ENCODE data around the gene MAN2B1. TPM values are rescaled to one million over a fixed set of nuclear protein-coding genes. Genes with fewer than 3 reads are reported as not detected.

Gene MAN2B1
- total and polyA plus RNA-seq, 2 of the 13 experiments (the other 11 are each of a cell fraction or from before 2014, with no cell fraction given): 23.6 to 23.8 TPM

- TF ChIP-seq AGO1 (IDR thresholded peaks at IDR 0.05; ENCODE audit: low read depth, low read length, poor library complexity, severe bottlenecking) (peak; percentile 15), ATF7 (IDR thresholded peaks at IDR 0.05) (no peak), ATF7 (CRISPR knock-in tag; IDR thresholded peaks at IDR 0.05) (0 out of 2 replicates have a peak, but pooled peaks have one; percentile 7), ZNF451 (CRISPR knock-in tag; IDR thresholded peaks at IDR 0.05) (0 out of 2 replicates have a peak, but pooled peaks have one; percentile 53), NRL (CRISPR knock-in tag; IDR thresholded peaks at IDR 0.05; ENCODE audit: borderline replicate concordance) (peak; percentile 31; the same call in 1 of the 2 replicates), MAFK (conservative IDR thresholded peaks at IDR 0.05 in 1 of 2, IDR thresholded peaks at IDR 0.05 in 1 of 2; ENCODE audit: low read length in 2 of 2) (no peak), PRMT3 (CRISPR knock-in tag; IDR thresholded peaks at IDR 0.05; ENCODE audit: borderline replicate concordance, low read depth) (0 out of 2 replicates have a peak, but pooled peaks have one; percentile 19), AGO2 (optimal IDR thresholded peaks at IDR 0.05; ENCODE audit: low read depth, low read length) (peak; percentile 91), ZBTB33 (CRISPR knock-in tag; IDR thresholded peaks at IDR 0.05) (peak; percentile 68; the same call in 1 of the 2 replicates), ARHGAP35 (CRISPR knock-in tag; IDR thresholded peaks at IDR 0.05; ENCODE audit: borderline replicate concordance) (no peak), ESRRA (CRISPR knock-in tag; IDR thresholded peaks at IDR 0.05; ENCODE audit: low read depth) (0 out of 2 replicates have a peak, but pooled peaks have one; percentile 14), RBFOX2 (IDR thresholded peaks at IDR 0.05; ENCODE audit: low read depth, low read length) (0 out of 2 replicates have a peak, but pooled peaks have one; percentile 17), ZNF225 (CRISPR knock-in tag; IDR thresholded peaks at IDR 0.05) (no peak)
- TF ChIP-seq, protein P1, sequence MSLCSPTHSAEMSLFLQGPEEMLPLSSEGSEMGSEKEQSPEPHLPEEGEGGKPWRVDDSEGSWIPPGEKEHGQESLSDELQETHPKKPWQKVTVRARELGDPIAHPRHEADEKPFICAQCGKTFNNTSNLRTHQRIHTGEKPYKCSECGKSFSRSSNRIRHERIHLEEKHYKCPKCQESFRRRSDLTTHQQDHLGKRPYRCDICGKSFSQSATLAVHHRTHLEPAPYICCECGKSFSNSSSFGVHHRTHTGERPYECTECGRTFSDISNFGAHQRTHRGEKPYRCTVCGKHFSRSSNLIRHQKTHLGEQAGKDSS (CRISPR knock-in tag; IDR thresholded peaks at IDR 0.05; ENCODE audit: borderline replicate concordance, low read depth): no peak
- TF ChIP-seq, protein P2, sequence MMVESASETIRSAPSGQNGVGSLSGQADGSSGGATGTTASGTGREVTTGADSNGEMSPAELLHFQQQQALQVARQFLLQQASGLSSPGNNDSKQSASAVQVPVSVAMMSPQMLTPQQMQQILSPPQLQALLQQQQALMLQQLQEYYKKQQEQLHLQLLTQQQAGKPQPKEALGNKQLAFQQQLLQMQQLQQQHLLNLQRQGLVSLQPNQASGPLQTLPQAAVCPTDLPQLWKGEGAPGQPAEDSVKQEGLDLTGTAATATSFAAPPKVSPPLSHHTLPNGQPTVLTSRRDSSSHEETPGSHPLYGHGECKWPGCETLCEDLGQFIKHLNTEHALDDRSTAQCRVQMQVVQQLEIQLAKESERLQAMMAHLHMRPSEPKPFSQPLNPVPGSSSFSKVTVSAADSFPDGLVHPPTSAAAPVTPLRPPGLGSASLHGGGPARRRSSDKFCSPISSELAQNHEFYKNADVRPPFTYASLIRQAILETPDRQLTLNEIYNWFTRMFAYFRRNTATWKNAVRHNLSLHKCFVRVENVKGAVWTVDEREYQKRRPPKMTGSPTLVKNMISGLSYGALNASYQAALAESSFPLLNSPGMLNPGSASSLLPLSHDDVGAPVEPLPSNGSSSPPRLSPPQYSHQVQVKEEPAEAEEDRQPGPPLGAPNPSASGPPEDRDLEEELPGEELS (CRISPR knock-in tag; IDR thresholded peaks at IDR 0.05): no peak
Observed at GRCh38 chr19:12670159-12670928, 3.8 kb upstream of the MAN2B1 start (continued).

All from HepG2 (cell line).